BJ (cell line): ENCODE results near the gene LPCAT1. TPM values are rescaled to one million over a fixed set of nuclear protein-coding genes. Genes with fewer than 3 reads are reported as not detected.

Experiments used
- CTCF ChIA-PET: fragments of 350-600 bp; formaldehyde crosslinking; extraction: SDS; loops from one replicate; lab custom pipeline; 2021; ENCODE audit warnings: antibody characterized with exemption, inconsistent platforms; lab: Yijun Ruan, JAX
- POLR2A ChIA-PET: fragments of 300-600 bp; sonication (Branson Sonifier 250); formaldehyde crosslinking; extraction: SDS; loops from one replicate; lab custom pipeline; 2021; ENCODE audit warnings: antibody characterized with exemption; lab: Charles Lee
- DNase-seq: peaks from one replicate; pipeline ENCODE4 v3.0.0-alpha.2; 2011; ENCODE audit warnings: low read depth
- H3K27me3 ChIP-seq: 2 replicates; pipeline ENCODE4 v1.6.0; 2011; ENCODE audit warnings: low read length; ENCODE audit not compliant: control insufficient read depth, insufficient read depth
- H3K36me3 ChIP-seq: 2 replicates; pipeline ENCODE4 v1.5.1; 2011; ENCODE audit warnings: low read length; ENCODE audit not compliant: control insufficient read depth, insufficient read depth
- H3K4me3 ChIP-seq: 2 replicates; pipeline ENCODE4 v1.5.1; 2011; ENCODE audit warnings: low read depth, mild to moderate bottlenecking, control low read depth, low read length
- CTCF ChIP-seq: IDR thresholded peaks from 2 replicates; pipeline ENCODE4 v1.5.1; 2011; ENCODE audit warnings: low read depth, mild to moderate bottlenecking, control low read depth, inconsistent platforms, low read length, moderate library complexity; ENCODE audit not compliant: insufficient read depth
- polyA plus RNA-seq: library from polyadenylated mRNA; depleted of rRNA; stranded (reverse); fragments of >200 nt; gene quantifications from 2 replicates; pipeline ENCODE4 v1.2.3, GENCODE V29; 2011

The LPCAT1 gene
- polyA plus RNA-seq, 1 experiment: 14.3 TPM

- Histone ChIP-seq H3K4me3 (no peak overlapping the region), H3K27me3 (no peaks in the 10 kb centered on the region), H3K36me3 (peaks cover 29% of the 10 kb centered on the region)
- peak; percentile 58 for TF ChIP-seq CTCF
- ChIA-PET POLR2A (no interaction called here), CTCF (no interaction called here)
- no peak for DNase-seq
Observed at GRCh38 chr5:1468247-1468612, 55.5 kb downstream of the LPCAT1 start.

- POLR2A ChIA-PET: no interaction called here
- H3K36me3 ChIP-seq: peaks cover 27% of the 10 kb centered on the region
Observed at GRCh38 chr5:1467341-1468246, 56.2 kb downstream of the LPCAT1 start.

GRCh38 chr5:1466631-1467265 is 57.0 kb downstream of the LPCAT1 start:
- CTCF ChIA-PET: interaction anchor here (0.8 kb wide), 1 partner anchor 13 kb away, joined by 4 read pairs; no protein-coding TSS in a partner anchor
- Histone ChIP-seq H3K4me3 (no peak overlapping the region), H3K27me3 (no peaks in the 10 kb centered on the region), H3K36me3 (peaks cover 29% of the 10 kb centered on the region)
- no peak for DNase-seq
- no peak for TF ChIP-seq CTCF
- POLR2A ChIA-PET: no interaction called here

More at GRCh38 chr5:1467341-1468246, 56.2 kb downstream of the LPCAT1 start:
- no peak for TF ChIP-seq CTCF
- no peak for DNase-seq
- Histone ChIP-seq H3K4me3 (no peak overlapping the region), H3K27me3 (no peaks in the 10 kb centered on the region)
- CTCF ChIA-PET: no interaction called here

- CTCF ChIA-PET: interaction anchor here (0.8 kb wide), 2 partner anchors 14 to 125 kb away, joined by 3 to 4 read pairs; no protein-coding TSS in a partner anchor
- H3K4me3 ChIP-seq: no peak overlapping the region
- POLR2A ChIA-PET: no interaction called here
- TF ChIP-seq CTCF: no peak
- no peak for DNase-seq
- peaks cover 29% of the 10 kb centered on the region for H3K36me3 ChIP-seq
- H3K27me3 ChIP-seq: no peaks in the 10 kb centered on the region
Observed at GRCh38 chr5:1465966-1466471, 57.7 kb downstream of the LPCAT1 start.

GRCh38 chr5:1465117-1465516 is 58.6 kb downstream of the LPCAT1 start:
- Histone ChIP-seq H3K36me3 (peaks cover 29% of the 10 kb centered on the region), H3K4me3 (no peak overlapping the region), H3K27me3 (no peaks in the 10 kb centered on the region)
- ChIA-PET POLR2A (no interaction called here), CTCF (interaction anchor here (0.8 kb wide), 1 partner anchor 124 kb away, joined by 3 read pairs; no protein-coding TSS in a partner anchor)
- DNase-seq: no peak
- TF ChIP-seq CTCF: no peak
